K562 (cell line): Measurements from ENCODE around the gene CYP24A1. TPM values are rescaled to one million over a fixed set of nuclear protein-coding genes. Genes with fewer than 3 reads are reported as not detected.
A peak's percentile ranks its signal among the peaks of the same experiment; 100 is the strongest.

Experiments used
- ATAC-seq: fragments of 200-7000 bp; cut with Tn5 transposase; 3 replicates; pipeline ENCODE4 v1.9.1; 2020; ENCODE audit warnings: moderate library complexity
- BruUV-seq: library from RNA; stranded (reverse); fragments of 400-500 nt; replicated peaks from 2 replicates; lab custom pipeline; 2021; lab: Mats Ljungman, UMichigan
- CTCF ChIA-PET: fragments of 300-600 bp; formaldehyde crosslinking; extraction: SDS; loops from one replicate; lab custom pipeline; 2021; ENCODE audit warnings: low intra/inter-chr PET ratio; lab: Yijun Ruan, JAX
- POLR2A ChIA-PET: fragments of 300-600, 350-650 bp; sonication (Branson Sonifier 250); formaldehyde crosslinking; extraction: SDS; loops from one replicate; lab custom pipeline; 2021; ENCODE audit warnings: antibody characterized with exemption, inconsistent platforms; lab: Yijun Ruan, JAX
- DNase-seq, 4 experiments: peaks; one replicate each; pipeline versions ENCODE4 v3.0.0 to v3.0.0-alpha.2; 2011 to 2018; ENCODE audit warnings: low spot score in 3 of 4, mixed read lengths in 3 of 4; ENCODE audit errors: extremely low read depth in 1 of 4
- FAIRE-seq: peaks from 2 replicates; lab custom pipeline; 2011; peaks lifted over from hg19 to GRCh38; lab: Jason Lieb, UNC
- H2AFZ ChIP-seq: 2 replicates; pipeline ENCODE4 v1.6.0; 2011; ENCODE audit warnings: low read depth, low read length, control low read depth, inconsistent platforms
- H3K27ac ChIP-seq: fragments of 200-600 bp; 3 replicates; pipeline ENCODE4 v1.8.0; 2011; ENCODE audit warnings: low read depth, mild to moderate bottlenecking, control low read depth, inconsistent platforms, low read length, moderate library complexity, mixed read lengths; ENCODE audit errors: extremely low read depth
- H3K27me3 ChIP-seq, 2 experiments: fragments of 300-600 bp in 1 of 2; 2 replicates in 1 of 2; 3 replicates in 1 of 2; pipeline versions ENCODE4 v1.6.0 to v1.8.0; 2011; ENCODE audit warnings: inconsistent platforms in 2 of 2, low read length in 2 of 2, mild to moderate bottlenecking in 1 of 2, mixed read lengths in 1 of 2, moderate library complexity in 1 of 2; ENCODE audit not compliant: control insufficient read depth in 2 of 2, insufficient read depth in 2 of 2
- H3K36me3 ChIP-seq: fragments of 300-600 bp; 3 replicates; pipeline ENCODE4 v1.8.0; 2011; ENCODE audit warnings: mild to moderate bottlenecking, low read length, inconsistent platforms; ENCODE audit not compliant: control insufficient read depth, insufficient read depth
- H3K4me1 ChIP-seq, 2 experiments: fragments of 200-600 bp in 1 of 2; replicated peaks in 1 of 2; 2 replicates in 1 of 2; 3 replicates in 1 of 2; pipeline versions ENCODE4 v1.5.1 to v1.8.0; 2011; ENCODE audit warnings: inconsistent platforms in 2 of 2, low read length in 2 of 2, mild to moderate bottlenecking in 1 of 2, mixed read lengths in 1 of 2, moderate library complexity in 1 of 2; ENCODE audit not compliant: control insufficient read depth in 2 of 2, insufficient read depth in 2 of 2
- H3K4me2 ChIP-seq: 2 replicates; pipeline ENCODE4 v1.6.1; 2011; ENCODE audit warnings: low read length, control low read depth, inconsistent platforms, mixed read lengths; ENCODE audit not compliant: insufficient read depth
- H3K4me3 ChIP-seq: fragments of 200-600 bp; sonication (generic), shearing (Covaris generic); 2 replicates; pipeline ENCODE4 v1.5.1; 2016; ENCODE audit warnings: control low read depth, inconsistent platforms
- H3K79me2 ChIP-seq: fragments of 200-600 bp; 3 replicates; pipeline ENCODE4 v1.8.0; 2011; ENCODE audit warnings: low read length, inconsistent platforms; ENCODE audit not compliant: control insufficient read depth, insufficient read depth
- H3K9ac ChIP-seq, 2 experiments: 2 replicates each; pipeline versions ENCODE4 v1.6.0 to v1.6.1; 2011; ENCODE audit warnings: low read depth in 2 of 2, low read length in 2 of 2, control low read depth in 1 of 2, inconsistent platforms in 1 of 2, mild to moderate bottlenecking in 1 of 2, mixed read lengths in 1 of 2; ENCODE audit not compliant: insufficient read depth in 1 of 2
- H3K9me1 ChIP-seq: one replicate; pipeline ENCODE4 v1.6.0; 2011; ENCODE audit warnings: inconsistent platforms, mild to moderate bottlenecking, low read length, moderate library complexity; ENCODE audit not compliant: control insufficient read depth, insufficient read depth
- H3K9me3 ChIP-seq: replicated peaks from 2 replicates; pipeline ENCODE4 v1.5.1; 2011; ENCODE audit warnings: low read depth, low read length, inconsistent platforms; ENCODE audit not compliant: control insufficient read depth, insufficient read depth
- H4K20me1 ChIP-seq: replicated peaks from 2 replicates; pipeline ENCODE4 v1.6.1; 2011; ENCODE audit warnings: low read length, inconsistent platforms, mixed read lengths; ENCODE audit not compliant: control insufficient read depth, insufficient read depth
- CBX2 ChIP-seq: fragments of 200-600 bp; sonication (generic); IDR thresholded peaks from one replicate; pipeline ENCODE4 v1.6.1; 2012; ENCODE audit warnings: mild to moderate bottlenecking, low read length, inconsistent platforms; ENCODE audit not compliant: insufficient read depth, poor library complexity, severe bottlenecking
- FOXK1 ChIP-seq: sonication (generic); formaldehyde crosslinking; IDR thresholded peaks from 2 replicates; pipeline ENCODE4 v1.8.0; 2022; ENCODE audit warnings: missing genetic modification reagents, mild to moderate bottlenecking, borderline replicate concordance
- MCM7 ChIP-seq, 2 experiments: fragments of 450-650 bp; IDR thresholded peaks; 2 replicates each; pipeline ENCODE4 v1.6.1; 2016 to 2018
- NFRKB ChIP-seq: fragments of 450-650 bp; IDR thresholded peaks from 2 replicates; pipeline ENCODE4 v1.6.1; 2016; ENCODE audit warnings: low read depth
- SMARCC2 ChIP-seq: fragments of 450-650 bp; IDR thresholded peaks from 2 replicates; pipeline ENCODE4 v1.6.1; 2017; ENCODE audit warnings: antibody characterized with exemption, moderate library complexity, mild to moderate bottlenecking, low read depth
- ZBTB11 ChIP-seq, 3 experiments: fragments of 200-800 bp in 1 of 3; fragments of 250-450 bp in 1 of 3; fragments of 450-650 bp in 1 of 3; sonication (Bioruptor Pico) in 1 of 3; sonication (Bioruptor generic) in 1 of 3; formaldehyde crosslinking in 1 of 3; IDR thresholded peaks; 2 replicates each; pipeline versions ENCODE4 v1.6.1 to v1.8.0; 2016 to 2022; ENCODE audit warnings: mild to moderate bottlenecking in 2 of 3, missing genetic modification characterization in 2 of 3, missing compliant biosample characterization in 1 of 3, moderate library complexity in 1 of 3
- ZKSCAN8 ChIP-seq: fragments of 200-800 bp; sonication (Bioruptor generic); IDR thresholded peaks from 2 replicates; pipeline ENCODE4 v1.6.1; 2016; ENCODE audit warnings: missing genetic modification characterization, missing compliant biosample characterization
- ZNF586 ChIP-seq: fragments of 450-650 bp; formaldehyde crosslinking; conservative IDR thresholded peaks from 2 replicates; pipeline ENCODE4 v1.4.0; 2020; ENCODE audit warnings: mild to moderate bottlenecking, moderate library complexity
- WGBS: fragments of 100-300 bp; shearing (Covaris generic); methylation state at CpG from one replicate; pipeline ENCODE4 v1.1.6; 2016; ENCODE audit warnings: low coverage, mixed read lengths; ENCODE audit not compliant: insufficient coverage; ENCODE audit errors: missing lambda C conversion rate; 5-methylcytosine and 5-hydroxymethylcytosine counted together
- in situ Hi-C: fragments of 300-500 bp; cut with MboI; formaldehyde crosslinking; loops from 4 replicates; pipeline ENCODE4 v1.15.0; 2018; ENCODE audit warnings: inconsistent platforms, mixed read lengths
- intact Hi-C: fragments of 100-400 bp; cut with micrococcal nuclease; formaldehyde crosslinking; loops from 2 replicates; pipeline ENCODE4 v1.14.2; 2022
- polyA plus RNA-seq, 8 experiments: library from polyadenylated mRNA; depleted of rRNA in 4 of 8; stranded (reverse) in 5 of 8; unstranded in 3 of 8; fragments of >200 nt; fragmentation: Nextera tagmentation in 2 of 8; fragmentation: Illumina TruSeq in 1 of 8; extraction: Ambion mirVana in 2 of 8; extraction: Trizol in 1 of 8; gene quantifications; 2 replicates each; pipeline versions ENCODE4 v1.2.1 to v1.2.3, GENCODE V29; 2011 to 2014; ENCODE audit warnings: inconsistent platforms in 1 of 8, missing spikeins in 1 of 8
- total RNA-seq, 7 experiments: library from RNA; depleted of rRNA in 6 of 7; stranded (reverse); fragments of >200 nt in 6 of 7; fragmentation: Illumina TruSeq in 2 of 7; extraction: Trizol in 2 of 7; gene quantifications; 2 replicates each; pipeline versions ENCODE4 v1.2.1 to v1.2.3, GENCODE V29; 2011 to 2021; ENCODE audit warnings: low replicate concordance in 1 of 7

Gene CYP24A1
- total and polyA plus RNA-seq, 9 of the 15 experiments (the other 6 are each of a cell fraction or from before 2014, with no cell fraction given) = 0.04 TPM; not detected in 8

GRCh38 chr20:54190217-54190616, 16.4 kb upstream of the CYP24A1 start (continued):
- peak in 1 of 3 experiments; percentile 72; a peak in 2 of 6 replicates for TF ChIP-seq ZBTB11 (CRISPR knock-in tag; IDR thresholded peaks at IDR 0.05)

DNA sequence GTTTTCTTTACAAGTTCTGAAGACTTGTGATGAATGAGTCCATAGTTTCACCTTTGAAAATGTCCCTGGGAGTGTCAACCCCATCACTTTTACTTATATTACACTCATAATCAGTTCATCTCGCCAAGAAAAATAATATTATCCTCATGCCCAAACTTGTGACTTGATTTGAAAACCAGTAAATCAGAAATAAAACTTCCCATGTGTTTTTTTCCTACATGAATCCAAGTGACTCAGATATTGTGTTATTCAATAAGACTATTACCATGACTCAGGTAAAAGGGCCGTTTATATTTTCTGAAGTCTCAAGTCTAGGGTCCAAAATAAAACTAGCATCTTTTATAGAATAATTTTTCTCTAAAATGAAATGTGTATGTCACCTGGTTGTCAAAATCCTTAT, 15.8 kb upstream of the CYP24A1 start:
- POLR2A ChIA-PET = interaction anchor here (0.7 kb wide), 1 partner anchor 1939 kb away, joined by 3 read pairs; no protein-coding TSS in a partner anchor
- WGBS = 0% methylated on average over 2 of the region's 2 CpGs
- ATAC-seq (no peak), DNase-seq (no peak), FAIRE-seq (no peak)
- Histone ChIP-seq H4K20me1 (no peaks in the 10 kb centered on the region), H3K27ac (no peak overlapping the region), H3K9me3 (no peaks in the 10 kb centered on the region), H3K79me2 (no peaks in the 10 kb centered on the region), H3K4me2 (no peak overlapping the region), H3K9me1 (no peaks in the 10 kb centered on the region), H3K4me1 (no peaks in the 10 kb centered on the region), H3K27me3 (peaks cover 15 to 20% of the 10 kb centered on the region in 2 experiments), H3K4me3 (no peak overlapping the region), H3K36me3 (no peaks in the 10 kb centered on the region), H2AFZ (no peak overlapping the region), H3K9ac (no peak overlapping the region)
- intact Hi-C loops (loop anchor here (10.0 kb wide), 1 partner anchor 225 kb away; no protein-coding TSS in a partner anchor), in situ Hi-C loops (no loop called here)
- TF ChIP-seq MCM7 (IDR thresholded peaks at IDR 0.05) (no peak), CBX2 (no peak), SMARCC2 (no peak), ZNF586 (CRISPR knock-in tag) (no peak), ZKSCAN8 (CRISPR knock-in tag) (no peak), NFRKB (no peak), FOXK1 (CRISPR knock-in tag) (no peak)
- CTCF ChIA-PET = no interaction called here
- no TSS peak for BruUV-seq
